Colon (tissue), 2 donors: ENCODE data around the gene PUM1.

Experiments used
- FAIRE-seq: peaks from 2 replicates; lab custom pipeline; 2012; peaks lifted over from hg19 to GRCh38; lab: Jason Lieb, UNC
- donor health status: control.
- donor health status: control.

The PUM1 gene

GRCh38 chr1:30892671-30893073 lies 172.8 kb downstream of the PUM1 start:
- FAIRE-seq: no peak

- FAIRE-seq: no peak
Measured at GRCh38 chr1:30891227-30891552, 174.3 kb downstream of the PUM1 start.

- no peak for FAIRE-seq
Measured at GRCh38 chr1:30890502-30891226, 174.9 kb downstream of the PUM1 start.

GRCh38 chr1:30889511-30889910 lies 176.0 kb downstream of the PUM1 start:
- no peak for FAIRE-seq

GRCh38 chr1:30888975-30889374 lies 176.5 kb downstream of the PUM1 start:
- FAIRE-seq: no peak

- no peak for FAIRE-seq
Measured at GRCh38 chr1:30888391-30888790, 177.1 kb downstream of the PUM1 start.

GRCh38 chr1:30887485-30888315 lies 177.8 kb downstream of the PUM1 start:
- no peak for FAIRE-seq

- FAIRE-seq: no peak
Measured at GRCh38 chr1:30886710-30887428, 178.6 kb downstream of the PUM1 start.

GRCh38 chr1:30885570-30886522 lies 179.7 kb downstream of the PUM1 start:
- FAIRE-seq: no peak

- FAIRE-seq: peak; percentile 5
Measured at GRCh38 chr1:30884723-30885122, 180.8 kb downstream of the PUM1 start.

GRCh38 chr1:30883389-30884172 lies 181.9 kb downstream of the PUM1 start:
- no peak for FAIRE-seq

GRCh38 chr1:30882678-30883388 lies 182.7 kb downstream of the PUM1 start:
- no peak for FAIRE-seq
